ENCODE data around the gene GLB1L3. TPM values are rescaled to one million over a fixed set of nuclear protein-coding genes. Genes with fewer than 3 reads are reported as not detected.

The GLB1L3 gene
- total RNA-seq, 1 experiment from 2014 or later: not detected

- ATAC-seq: no peak
- CTCF ChIA-PET: no interaction called here
- TF ChIP-seq MAX (IDR thresholded peaks at IDR 0.05) (no peak), ZNF274 (IDR thresholded peaks at IDR 0.05; ENCODE audit: low read depth, low read length) (no peak), SP1 (IDR thresholded peaks at IDR 0.05; ENCODE audit: low read depth) (no peak), JUND (IDR thresholded peaks at IDR 0.05) (no peak), REST (IDR thresholded peaks at IDR 0.05; ENCODE audit: low read depth) (no peak), SRF (IDR thresholded peaks at IDR 0.05; ENCODE audit: low read depth) (no peak), RAD21 (IDR thresholded peaks at IDR 0.05; ENCODE audit: low read depth) (no peak), CBX3 (IDR thresholded peaks at IDR 0.05; ENCODE audit: low read depth) (no peak), POLR2AphosphoS5 (IDR thresholded peaks at IDR 0.05; ENCODE audit: low read depth, low read length) (no peak), CTCF (IDR thresholded peaks at IDR 0.05 in 2 of 3, conservative IDR thresholded peaks at IDR 0.05 in 1 of 3; ENCODE audit: borderline replicate concordance in 1 of 3, insufficient read depth in 1 of 3, low read depth in 2 of 3, low read length in 2 of 3) (no peak), EZH2 (IDR thresholded peaks at IDR 0.05) (no peak), ELF1 (IDR thresholded peaks at IDR 0.05; ENCODE audit: borderline replicate concordance, low read depth) (no peak), FOSL1 (IDR thresholded peaks at IDR 0.05; ENCODE audit: low read depth) (no peak), TCF7L2 (IDR thresholded peaks at IDR 0.05; ENCODE audit: borderline replicate concordance, extremely low read depth, insufficient read depth, insufficient read length) (no peak), SIN3A (IDR thresholded peaks at IDR 0.05; ENCODE audit: low read depth) (no peak), ATF3 (IDR thresholded peaks at IDR 0.05) (no peak), EZH2phosphoT487 (IDR thresholded peaks at IDR 0.05; ENCODE audit: borderline replicate concordance) (no peak), ZFX (IDR thresholded peaks at IDR 0.05) (no peak), EGR1 (IDR thresholded peaks at IDR 0.05; ENCODE audit: low read depth) (no peak)
- no peaks in the 10 kb centered on the region for H3K79me2 ChIP-seq (ENCODE audit: insufficient read depth, low read length)
- POLR2A ChIA-PET: no interaction called here
- H3K9me3 ChIP-seq (ENCODE audit: control insufficient read depth in 1 of 2, insufficient read depth in 1 of 2, low read depth in 1 of 2, low read length in 2 of 2): no peaks in the 10 kb centered on the region
- no TSS peak for BruUV-seq (replicated peaks)
- no peak overlapping the region for H2AFZ ChIP-seq (ENCODE audit: low read depth, low read length, poor library complexity, severe bottlenecking)
- H3K9me2 ChIP-seq (ENCODE audit: insufficient read depth): no peaks in the 10 kb centered on the region
- no peaks in the 10 kb centered on the region for H4K20me1 ChIP-seq (ENCODE audit: insufficient read depth)
- RAD21 ChIA-PET (ENCODE audit: low non-redundant PET in 1 of 2, low total read pairs in 2 of 2, uncharacterized antibody in 2 of 2, unreplicated experiment in 2 of 2): no interaction called here
- H3K4me2 ChIP-seq (ENCODE audit: low read length): no peak overlapping the region
- no peaks in the 10 kb centered on the region for H3K27me3 ChIP-seq (ENCODE audit: insufficient read depth, low read length)
- H3K27ac ChIP-seq (ENCODE audit: low read depth, low read length): no peak overlapping the region
- H3K9ac ChIP-seq (ENCODE audit: low read length): no peak overlapping the region
- no peaks in the 10 kb centered on the region for H3K4me1 ChIP-seq (ENCODE audit: control insufficient read depth in 1 of 2, insufficient read depth in 2 of 2, low read length in 2 of 2)
- no peak for DNase-seq (ENCODE audit: low read depth, low spot score)
- peaks cover 12 to 20% of the 10 kb centered on the region in 2 experiments for H3K36me3 ChIP-seq (ENCODE audit: control insufficient read depth in 1 of 2, insufficient read depth in 2 of 2, low read length in 2 of 2)
- no peak overlapping the region for H3K4me3 ChIP-seq (replicated peaks in 1 of 2; ENCODE audit: low read depth in 1 of 2, low read length in 2 of 2)
- intact Hi-C loops (cut with micrococcal nuclease): no loop called here
Measured at GRCh38 chr11:134240592-134240991, 35.6 kb upstream of the GLB1L3 start.
